ENCODE data around the gene TMEM120B. TPM values are rescaled to one million over a fixed set of nuclear protein-coding genes. Genes with fewer than 3 reads are reported as not detected.
"Not testable (repeated sequence)": the region's sequence is repeated elsewhere in the genome, so short reads cannot be mapped to it uniquely, and the experiment has no call there.

TMEM120B gene
- total RNA-seq, 1 experiment from 2014 or later: 18.5 TPM

GRCh38 chr12:121688966-121689365 lies 23.6 kb upstream of the TMEM120B start:
- ATAC-seq (no peak), DNase-seq (no peak)
- no peak for TF ChIP-seq EZH2phosphoT487 (IDR thresholded peaks at IDR 0.05; ENCODE audit: borderline replicate concordance, low read length)
- no peak for TF ChIP-seq EZH2 (IDR thresholded peaks at IDR 0.05; ENCODE audit: low read length, unreplicated experiment)
- no peak for TF ChIP-seq CTCF (conservative IDR thresholded peaks at IDR 0.05; ENCODE audit: low read depth, low read length)
- ChIA-PET CTCF (no interaction called here), POLR2A (ENCODE audit: unreplicated experiment) (no interaction called here)
- Histone ChIP-seq H3K27me3 (ENCODE audit: low read length) (no peaks in the 10 kb centered on the region), H3K9me2 (replicated peaks; ENCODE audit: low read length) (no peaks in the 10 kb centered on the region), H3K4me2 (ENCODE audit: low read length) (no peak overlapping the region), H3K4me3 (ENCODE audit: low read length) (no peak overlapping the region), H3K36me3 (ENCODE audit: low read depth, low read length) (no peaks in the 10 kb centered on the region), H3K27ac (ENCODE audit: low read length) (no peak overlapping the region), H3K4me1 (ENCODE audit: insufficient read depth, low read length) (no peaks in the 10 kb centered on the region), H3F3A (ENCODE audit: low read length, unreplicated experiment) (no peaks in the 10 kb centered on the region), H2AFZ (ENCODE audit: low read length) (no peak overlapping the region), H3K79me2 (ENCODE audit: low read length) (no peaks in the 10 kb centered on the region), H4K20me1 (ENCODE audit: low read length) (no peaks in the 10 kb centered on the region), H3K9ac (ENCODE audit: low read length) (no peak overlapping the region), H3K9me3 (ENCODE audit: low read length) (no peaks in the 10 kb centered on the region)
- no TSS peak for BruUV-seq (replicated peaks)
- intact Hi-C loops (cut with micrococcal nuclease): loop anchor here (5.0 kb wide), 1 partner anchor 198 kb away; the partner anchor contains the start of gene PSMD9

- H3K36me3 ChIP-seq (ENCODE audit: low read depth, low read length): no peaks in the 10 kb centered on the region
- ATAC-seq (no peak), DNase-seq (no peak)
- H4K20me1 ChIP-seq (ENCODE audit: low read length): no peaks in the 10 kb centered on the region
- H3K9me2 ChIP-seq (replicated peaks; ENCODE audit: low read length): no peaks in the 10 kb centered on the region
- no peak overlapping the region for H2AFZ ChIP-seq (ENCODE audit: low read length)
- no peaks in the 10 kb centered on the region for H3K79me2 ChIP-seq (ENCODE audit: low read length)
- intact Hi-C loops (cut with micrococcal nuclease): loop anchor here (5.0 kb wide), 1 partner anchor 198 kb away; the partner anchor contains the start of gene PSMD9
- no peaks in the 10 kb centered on the region for H3K27me3 ChIP-seq (ENCODE audit: low read length)
- no peak overlapping the region for H3K9ac ChIP-seq (ENCODE audit: low read length)
- ChIA-PET CTCF (no interaction called here), POLR2A (ENCODE audit: unreplicated experiment) (no interaction called here)
- H3F3A ChIP-seq (ENCODE audit: low read length, unreplicated experiment): no peaks in the 10 kb centered on the region
- BruUV-seq (replicated peaks): no TSS peak
- H3K4me2 ChIP-seq (ENCODE audit: low read length): no peak overlapping the region
- H3K27ac ChIP-seq (ENCODE audit: low read length): no peak overlapping the region
- no peak overlapping the region for H3K4me3 ChIP-seq (ENCODE audit: low read length)
- TF ChIP-seq EZH2 (IDR thresholded peaks at IDR 0.05; ENCODE audit: low read length, unreplicated experiment): no peak
- no peak for TF ChIP-seq CTCF (conservative IDR thresholded peaks at IDR 0.05; ENCODE audit: low read depth, low read length)
- no peak for TF ChIP-seq EZH2phosphoT487 (IDR thresholded peaks at IDR 0.05; ENCODE audit: borderline replicate concordance, low read length)
- no peaks in the 10 kb centered on the region for H3K4me1 ChIP-seq (ENCODE audit: insufficient read depth, low read length)
- H3K9me3 ChIP-seq (ENCODE audit: low read length): no peaks in the 10 kb centered on the region
Measured at GRCh38 chr12:121689430-121689829, 23.1 kb upstream of the TMEM120B start.

GRCh38 chr12:121692744-121693143 lies 19.8 kb upstream of the TMEM120B start:
- H3K9ac ChIP-seq (ENCODE audit: low read length); H3K27me3 ChIP-seq (ENCODE audit: low read length); DNase-seq; BruUV-seq (replicated peaks); H2AFZ ChIP-seq (ENCODE audit: low read length); H4K20me1 ChIP-seq (ENCODE audit: low read length); H3K9me2 ChIP-seq (replicated peaks; ENCODE audit: low read length); H3K79me2 ChIP-seq (ENCODE audit: low read length); H3K4me2 ChIP-seq (ENCODE audit: low read length); H3K27ac ChIP-seq (ENCODE audit: low read length); H3K9me3 ChIP-seq (ENCODE audit: low read length); POLR2A ChIA-PET (ENCODE audit: unreplicated experiment); H3F3A ChIP-seq (ENCODE audit: low read length, unreplicated experiment); ATAC-seq; H3K4me1 ChIP-seq (ENCODE audit: insufficient read depth, low read length); H3K36me3 ChIP-seq (ENCODE audit: low read depth, low read length); H3K4me3 ChIP-seq (ENCODE audit: low read length); intact Hi-C loops (cut with micrococcal nuclease): not testable (repeated sequence)
- CTCF ChIA-PET: interaction anchor here (0.6 to 1.6 kb wide), 2 partner anchors 81 to 101 kb away, joined by 3 to 5 read pairs; partner anchors contain the start of gene RHOF
